ENCODE data around the gene ERBB2.
A peak's percentile ranks its signal among the peaks of the same experiment; 100 is the strongest.
"Not testable (repeated sequence)": the region's sequence is repeated elsewhere in the genome, so short reads cannot be mapped to it uniquely, and the experiment has no call there.

ERBB2 gene

GRCh38 chr17:39730095-39730921, 30.4 kb downstream of the ERBB2 start, which contains the start of gene MIEN1:
MIEN1 (minus strand) TSS chr17:39730532; CDS start chr17:39730495, 37 bp downstream.
- DNase-seq: peak; percentile 98

- no peak for DNase-seq
These were observed 32.7 kb downstream of the ERBB2 start for GRCh38 chr17:39732586-39732985.

GRCh38 chr17:39735882-39736281, 36.0 kb downstream of the ERBB2 start:
- no peak for DNase-seq

DNA sequence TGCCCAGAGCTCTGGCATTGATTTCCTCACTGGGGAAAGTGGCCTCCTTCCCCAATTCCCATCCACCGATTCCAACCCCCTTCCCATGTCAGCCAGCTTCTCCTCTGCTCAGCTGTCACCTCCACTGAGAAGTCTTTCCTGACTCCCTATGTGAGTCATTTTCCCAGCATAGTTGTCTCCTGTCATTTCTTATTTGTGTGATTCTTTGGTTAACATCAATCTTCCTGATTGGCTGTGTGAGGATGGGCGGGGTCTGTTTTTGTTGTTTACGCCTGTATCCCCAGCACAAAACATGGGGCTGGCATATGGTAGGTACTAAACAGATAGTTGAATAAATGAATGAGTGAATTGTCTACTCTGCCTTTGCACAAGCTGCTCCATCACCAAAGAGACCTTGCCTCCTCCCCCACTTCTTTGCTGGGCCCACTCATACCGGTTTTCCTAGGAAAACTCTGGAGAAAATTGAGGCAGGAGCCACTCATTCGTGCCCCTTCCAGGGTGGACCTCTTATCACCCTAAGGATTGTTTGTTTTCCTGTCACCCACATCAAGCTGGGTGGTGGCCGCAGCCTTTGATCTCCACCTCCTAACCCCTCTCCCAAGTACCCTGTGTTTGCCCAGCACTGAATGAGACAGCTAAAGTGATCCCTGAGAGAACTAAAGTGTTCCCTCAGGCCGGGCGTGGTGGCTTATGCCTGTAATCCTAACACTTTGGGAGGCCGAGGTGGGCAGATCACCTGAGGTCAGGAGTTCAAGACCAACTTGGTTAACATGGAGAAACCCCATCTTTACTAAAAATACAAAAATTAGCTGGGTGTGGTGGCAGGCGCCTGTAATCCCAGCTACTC, 36.7 kb downstream of the ERBB2 start:
- DNase-seq: no peak

GRCh38 chr17:39737206-39737759, 37.4 kb downstream of the ERBB2 start:
- DNase-seq: no peak

GRCh38 chr17:39737760-39738567, 38.1 kb downstream of the ERBB2 start, which contains the start of gene GRB7:
GRB7 (plus strand) TSS chr17:39737938; CDS start chr17:39742302, 4,364 bp downstream.
- no peak for DNase-seq

DNA sequence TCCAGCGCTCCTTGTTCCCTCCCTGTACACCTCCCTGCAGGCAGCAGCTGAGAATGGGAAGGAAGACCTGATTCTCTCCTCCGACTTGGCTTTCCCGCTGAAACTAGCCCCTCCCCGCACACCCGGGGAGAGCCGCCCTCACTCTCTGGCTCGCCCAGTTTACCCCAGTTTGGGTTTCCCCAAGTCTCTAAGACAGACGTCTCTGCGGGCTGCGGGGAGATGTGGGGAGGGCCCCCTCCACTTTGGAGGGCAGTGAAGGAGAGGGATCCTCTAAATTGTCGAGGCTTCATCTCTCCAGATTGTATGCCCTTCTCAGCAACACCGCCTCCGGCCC, 38.7 kb downstream of the ERBB2 start:
- DNase-seq: peak; percentile 68

DNA sequence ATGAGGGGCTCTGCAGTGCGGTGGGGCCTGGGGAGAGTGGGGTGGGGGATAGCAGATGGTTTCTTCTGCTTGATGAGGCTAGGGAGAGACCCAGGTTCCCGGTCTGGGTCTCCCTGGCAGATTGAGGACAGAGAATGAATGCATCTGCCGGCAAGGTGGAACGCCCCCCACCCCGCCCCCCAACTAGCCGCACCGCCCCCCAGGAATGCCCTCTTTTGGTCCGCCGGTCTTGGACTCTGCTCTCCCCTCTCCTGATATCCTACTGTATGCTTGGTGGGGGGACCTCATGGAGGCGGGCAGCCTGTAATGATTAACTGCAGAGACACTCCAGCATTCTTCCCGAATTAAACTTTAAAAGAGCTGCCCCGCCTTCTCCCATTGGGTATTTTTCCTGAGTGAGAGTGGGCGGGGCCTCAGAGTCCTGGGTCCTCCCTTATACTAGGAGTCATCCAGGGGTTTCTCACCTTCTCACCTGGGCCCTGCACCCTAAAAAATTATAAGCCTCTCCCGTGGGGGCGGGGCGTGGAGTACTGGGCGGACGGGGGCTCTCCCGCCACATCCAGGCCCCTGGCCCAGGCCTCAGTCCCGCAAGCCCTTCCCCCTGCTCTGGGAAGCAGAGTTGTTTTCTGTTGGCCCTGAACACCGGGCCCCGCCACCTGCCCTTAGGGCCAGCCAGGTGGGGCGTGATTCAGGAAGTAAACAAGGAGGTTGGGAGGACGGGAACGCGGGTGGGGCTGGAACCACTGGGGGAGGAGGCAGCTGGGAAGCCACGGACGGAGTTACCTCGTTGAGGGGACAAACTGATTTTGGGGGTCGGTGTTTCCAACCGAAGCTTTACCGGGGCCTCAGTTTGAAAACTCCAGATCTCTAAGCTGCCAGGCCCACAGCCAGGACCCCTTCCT, 39.4 kb downstream of the ERBB2 start:
- DNase-seq: no peak

DNA sequence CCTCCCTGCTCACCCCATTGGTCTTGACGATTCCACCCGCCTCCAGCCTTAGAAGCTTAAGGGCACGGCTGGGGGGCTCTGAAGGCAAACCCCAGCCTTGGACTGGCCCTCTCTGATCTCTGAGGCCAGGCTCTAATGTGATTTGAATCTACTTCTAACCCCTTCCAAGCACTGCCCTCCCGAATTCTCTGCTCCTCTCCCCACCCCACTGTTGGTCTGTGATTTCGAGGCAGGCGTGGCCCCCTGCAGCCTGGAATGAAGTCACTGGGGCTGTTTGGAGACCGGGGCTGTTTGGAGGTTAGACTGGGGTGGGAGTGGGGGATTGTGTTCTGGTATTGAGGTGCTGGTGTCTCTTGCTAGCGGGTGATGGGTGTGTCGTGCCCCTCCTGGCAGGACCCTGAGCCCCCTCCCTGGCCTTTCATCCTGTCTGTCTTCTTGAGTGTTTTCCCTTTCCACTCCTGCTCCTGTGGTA, 40.1 kb downstream of the ERBB2 start:
- no peak for DNase-seq

DNA sequence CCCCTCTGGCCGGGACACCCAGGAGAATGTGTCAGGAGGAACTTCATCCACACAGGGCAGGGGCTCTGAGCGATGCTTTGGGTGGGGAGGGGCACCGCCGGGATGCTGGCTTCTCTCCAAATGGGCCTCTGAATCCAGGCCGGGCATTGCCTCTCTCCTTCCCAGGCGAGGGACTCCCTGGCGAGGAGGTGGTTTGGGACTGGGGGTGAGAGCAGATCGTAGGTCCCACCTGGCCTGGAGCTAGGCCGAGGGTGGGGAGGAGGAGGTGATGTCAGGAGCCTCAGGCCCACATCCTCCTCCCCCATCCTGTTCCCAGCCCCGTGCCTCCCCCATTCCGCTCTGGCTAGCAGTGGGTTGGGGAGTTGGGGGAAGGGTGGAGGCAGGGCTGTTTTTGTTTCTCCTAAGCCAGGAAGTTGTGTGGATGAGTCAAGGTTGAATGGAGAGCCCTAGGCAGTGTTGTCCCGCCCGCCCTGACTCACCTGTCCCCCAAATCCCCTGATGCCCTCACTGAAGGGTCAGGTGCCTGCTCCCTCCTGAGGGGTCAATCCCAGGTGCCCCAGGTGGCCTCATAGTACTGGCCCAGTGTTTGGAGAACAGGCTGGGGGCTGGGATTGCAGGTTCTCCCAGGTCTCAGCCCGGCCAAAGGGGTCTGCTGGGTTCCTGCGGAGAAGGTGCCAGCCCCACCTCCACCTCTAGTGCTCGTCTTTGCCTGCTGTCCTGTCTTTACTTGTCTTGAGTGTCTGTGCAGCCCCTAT, 40.7 kb downstream of the ERBB2 start:
- no peak for DNase-seq

DNA sequence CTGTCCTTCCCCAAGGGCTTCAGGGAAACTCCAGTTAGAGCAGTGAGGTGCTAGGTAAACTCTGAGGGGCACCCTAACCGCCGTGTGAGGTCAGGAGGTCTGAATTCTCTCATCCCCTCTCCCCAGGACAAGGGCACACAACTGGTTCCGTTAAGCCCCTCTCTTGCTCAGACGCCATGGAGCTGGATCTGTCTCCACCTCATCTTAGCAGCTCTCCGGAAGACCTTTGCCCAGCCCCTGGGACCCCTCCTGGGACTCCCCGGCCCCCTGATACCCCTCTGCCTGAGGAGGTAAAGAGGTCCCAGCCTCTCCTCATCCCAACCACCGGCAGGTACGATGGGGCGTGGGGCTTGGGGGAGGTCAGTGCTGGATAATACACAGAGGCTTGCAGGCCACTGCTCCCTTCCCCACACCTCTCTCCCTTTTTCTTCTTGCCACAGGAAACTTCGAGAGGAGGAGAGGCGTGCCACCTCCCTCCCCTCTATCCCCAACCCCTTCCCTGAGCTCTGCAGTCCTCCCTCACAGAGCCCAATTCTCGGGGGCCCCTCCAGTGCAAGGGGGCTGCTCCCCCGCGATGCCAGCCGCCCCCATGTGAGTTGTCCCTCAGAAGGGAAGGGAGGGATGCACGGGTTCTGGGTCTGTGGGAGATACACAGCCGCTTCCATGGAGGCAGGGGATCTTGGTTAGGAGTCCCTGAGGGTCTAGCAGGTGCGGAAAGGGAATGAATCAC, 42.4 kb downstream of the ERBB2 start:
- no peak for DNase-seq

GRCh38 chr17:39742856-39743436, 43.1 kb downstream of the ERBB2 start:
- DNase-seq: no peak

DNA sequence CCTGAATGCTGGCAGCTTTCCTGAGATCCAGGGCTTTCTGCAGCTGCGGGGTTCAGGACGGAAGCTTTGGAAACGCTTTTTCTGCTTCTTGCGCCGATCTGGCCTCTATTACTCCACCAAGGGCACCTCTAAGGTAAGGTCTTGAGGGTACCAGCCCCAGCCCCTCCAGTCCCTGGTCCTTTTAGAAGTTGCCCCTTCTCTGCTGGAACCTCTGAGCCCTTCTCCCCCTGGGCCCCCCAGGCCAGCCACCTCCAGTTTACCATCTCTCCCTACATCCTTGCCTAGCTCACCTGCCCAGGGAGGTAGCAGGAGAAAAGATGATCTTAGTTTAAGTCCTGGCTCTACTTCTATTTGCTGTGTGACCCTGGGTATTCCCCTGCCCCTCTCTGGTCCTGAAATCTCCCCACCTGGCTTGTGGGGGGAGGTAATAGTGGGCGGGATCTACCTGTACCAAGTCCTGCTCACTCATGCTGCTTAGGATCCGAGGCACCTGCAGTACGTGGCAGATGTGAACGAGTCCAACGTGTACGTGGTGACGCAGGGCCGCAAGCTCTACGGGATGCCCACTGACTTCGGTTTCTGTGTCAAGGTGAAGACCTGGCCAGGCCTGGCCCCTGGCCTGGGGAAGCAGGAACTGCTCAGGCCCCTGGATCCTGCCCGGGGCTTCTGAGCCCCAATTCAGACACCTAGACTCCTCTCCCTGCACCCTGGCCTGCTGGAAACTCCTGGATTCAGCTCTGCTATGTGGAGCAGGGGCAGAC, 44.4 kb downstream of the ERBB2 start:
- DNase-seq: no peak

GRCh38 chr17:39744836-39745215, 45.0 kb downstream of the ERBB2 start:
- DNase-seq: no peak

DNA sequence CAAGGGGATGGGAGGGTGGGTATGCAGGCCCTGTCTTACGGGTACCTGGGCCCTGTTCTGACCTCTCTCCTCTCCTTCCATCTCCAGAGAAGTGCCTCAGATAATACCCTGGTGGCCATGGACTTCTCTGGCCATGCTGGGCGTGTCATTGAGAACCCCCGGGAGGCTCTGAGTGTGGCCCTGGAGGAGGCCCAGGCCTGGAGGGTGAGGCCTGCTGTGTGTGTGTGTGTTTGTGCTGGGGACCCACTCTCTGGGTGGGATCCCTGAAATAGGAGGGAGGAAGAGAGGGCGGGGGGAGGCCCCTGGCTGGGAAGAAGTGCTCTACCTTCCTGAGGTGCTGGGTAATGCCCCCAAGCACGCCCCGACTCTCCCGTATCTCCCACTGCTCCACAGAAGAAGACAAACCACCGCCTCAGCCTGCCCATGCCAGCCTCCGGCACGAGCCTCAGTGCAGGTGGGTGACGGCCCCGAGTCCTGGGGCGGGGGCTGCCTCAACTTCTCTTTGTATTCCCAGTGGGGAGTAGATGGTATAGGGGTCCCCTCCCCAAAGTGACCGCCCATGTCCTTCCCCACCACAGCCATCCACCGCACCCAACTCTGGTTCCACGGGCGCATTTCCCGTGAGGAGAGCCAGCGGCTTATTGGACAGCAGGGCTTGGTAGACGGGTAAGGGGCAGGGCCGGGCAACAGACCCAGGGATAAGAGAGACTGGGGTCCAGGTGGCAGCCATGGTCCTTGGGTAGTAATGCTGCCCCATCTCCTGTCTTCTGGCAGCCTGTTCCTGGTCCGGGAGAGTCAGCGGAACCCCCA, 45.7 kb downstream of the ERBB2 start:
- DNase-seq: no peak

GRCh38 chr17:39746145-39746461, 46.2 kb downstream of the ERBB2 start:
- no peak for DNase-seq

GRCh38 chr17:39747745-39748144, 47.9 kb downstream of the ERBB2 start:
- DNase-seq: no peak

DNA sequence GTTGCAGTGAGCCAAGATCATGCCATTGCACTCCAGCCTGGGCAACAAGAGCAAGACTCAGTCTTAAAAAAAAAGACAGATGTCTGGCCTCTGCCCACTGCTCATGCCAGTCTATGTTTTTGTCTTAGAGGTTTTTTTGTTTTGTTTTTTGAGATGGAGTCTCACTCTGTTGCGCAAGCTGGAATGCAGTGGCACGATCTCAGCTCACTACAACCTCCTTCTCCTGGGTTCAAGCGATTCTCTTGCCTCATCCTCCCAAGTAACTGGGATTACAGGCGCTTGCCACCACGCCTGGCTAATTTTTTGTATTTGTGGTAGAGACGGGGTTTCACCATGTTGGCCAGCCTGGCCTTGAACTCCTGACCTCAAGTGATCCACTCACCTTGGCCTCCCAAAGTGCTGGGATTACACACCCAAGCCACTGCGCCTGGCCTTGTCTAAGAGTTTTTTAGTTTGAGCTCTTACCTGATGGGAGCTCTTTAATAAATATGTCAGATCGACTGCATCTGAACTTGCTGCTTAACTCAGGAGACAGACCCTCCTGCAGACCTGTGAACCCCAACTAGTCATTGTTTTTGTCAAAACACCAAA, 48.7 kb downstream of the ERBB2 start:
- DNase-seq: not testable (repeated sequence)
